ENCODE data around the gene IL32.
"Not testable (repeated sequence)": the region's sequence is repeated elsewhere in the genome, so short reads cannot be mapped to it uniquely, and the experiment has no call there.

IL32 gene

GRCh38 chr16:3055734-3056115 lies 9.7 kb upstream of the IL32 start:
- not testable (repeated sequence) for DNase-seq (ENCODE audit: low spot score in 2 of 2); ATAC-seq; H3K9me3 Mint-ChIP-seq
- Mint-ChIP-seq H3K36me3 (peaks cover 73% of the 10 kb centered on the region), H3K4me1 (peaks cover 75% of the 10 kb centered on the region), H3K27ac (peak overlapping the region; percentile 90), H3K4me3 (peak overlapping the region; percentile 77)

- ATAC-seq (no peak), DNase-seq (ENCODE audit: low spot score in 2 of 2) (no peak)
- Mint-ChIP-seq H3K9me3 (no peaks in the 10 kb centered on the region), H3K4me3 (peak overlapping the region; percentile 77), H3K36me3 (peaks cover 69% of the 10 kb centered on the region), H3K27ac (peak overlapping the region; percentile 90), H3K4me1 (peaks cover 69% of the 10 kb centered on the region)
These were observed 8.9 kb upstream of the IL32 start for GRCh38 chr16:3056336-3057180.

- Mint-ChIP-seq H3K36me3 (peaks cover 60% of the 10 kb centered on the region), H3K9me3 (no peaks in the 10 kb centered on the region), H3K27ac (peak overlapping the region; percentile 90), H3K4me3 (peak overlapping the region; percentile 77), H3K4me1 (peaks cover 62% of the 10 kb centered on the region)
- DNase-seq (ENCODE audit: low spot score in 2 of 2) (no peak), ATAC-seq (no peak)
These were observed 8.0 kb upstream of the IL32 start for GRCh38 chr16:3057181-3058138.

DNA sequence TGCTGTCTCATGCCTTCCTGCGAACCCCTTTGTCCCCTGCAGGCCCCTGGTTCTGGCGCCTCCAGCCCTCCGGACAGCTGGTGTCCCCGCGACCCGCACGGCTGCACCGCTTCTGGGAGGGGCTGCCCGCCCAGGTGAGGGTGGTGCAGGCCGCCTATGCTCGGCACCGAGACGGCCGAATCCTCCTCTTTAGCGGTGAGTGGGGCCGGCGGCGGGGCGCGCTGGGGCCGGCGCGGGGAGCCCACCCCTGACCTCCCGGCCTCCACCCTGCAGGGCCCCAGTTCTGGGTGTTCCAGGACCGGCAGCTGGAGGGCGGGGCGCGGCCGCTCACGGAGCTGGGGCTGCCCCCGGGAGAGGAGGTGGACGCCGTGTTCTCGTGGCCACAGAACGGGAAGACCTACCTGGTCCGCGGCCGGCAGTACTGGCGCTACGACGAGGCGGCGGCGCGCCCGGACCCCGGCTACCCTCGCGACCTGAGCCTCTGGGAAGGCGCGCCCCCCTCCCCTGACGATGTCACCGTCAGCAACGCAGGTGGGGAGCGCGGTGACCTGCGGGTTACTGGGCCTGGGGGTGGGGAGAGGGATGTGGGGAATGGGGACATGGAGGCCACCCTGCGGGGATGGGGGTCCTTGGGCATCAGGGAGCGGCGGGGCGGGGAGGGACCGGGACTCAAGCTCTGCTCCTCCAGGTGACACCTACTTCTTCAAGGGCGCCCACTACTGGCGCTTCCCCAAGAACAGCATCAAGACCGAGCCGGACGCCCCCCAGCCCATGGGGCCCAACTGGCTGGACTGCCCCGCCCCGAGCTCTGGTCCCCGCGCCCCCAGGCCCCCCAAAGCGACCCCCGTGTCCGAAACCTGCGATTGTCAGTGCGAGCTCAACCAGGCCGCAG lies 7.1 kb upstream of the IL32 start:
- Mint-ChIP-seq H3K36me3 (peaks cover 57% of the 10 kb centered on the region), H3K4me3 (peak overlapping the region; percentile 77)
- DNase-seq (ENCODE audit: low spot score in 2 of 2) = no peak

DNA sequence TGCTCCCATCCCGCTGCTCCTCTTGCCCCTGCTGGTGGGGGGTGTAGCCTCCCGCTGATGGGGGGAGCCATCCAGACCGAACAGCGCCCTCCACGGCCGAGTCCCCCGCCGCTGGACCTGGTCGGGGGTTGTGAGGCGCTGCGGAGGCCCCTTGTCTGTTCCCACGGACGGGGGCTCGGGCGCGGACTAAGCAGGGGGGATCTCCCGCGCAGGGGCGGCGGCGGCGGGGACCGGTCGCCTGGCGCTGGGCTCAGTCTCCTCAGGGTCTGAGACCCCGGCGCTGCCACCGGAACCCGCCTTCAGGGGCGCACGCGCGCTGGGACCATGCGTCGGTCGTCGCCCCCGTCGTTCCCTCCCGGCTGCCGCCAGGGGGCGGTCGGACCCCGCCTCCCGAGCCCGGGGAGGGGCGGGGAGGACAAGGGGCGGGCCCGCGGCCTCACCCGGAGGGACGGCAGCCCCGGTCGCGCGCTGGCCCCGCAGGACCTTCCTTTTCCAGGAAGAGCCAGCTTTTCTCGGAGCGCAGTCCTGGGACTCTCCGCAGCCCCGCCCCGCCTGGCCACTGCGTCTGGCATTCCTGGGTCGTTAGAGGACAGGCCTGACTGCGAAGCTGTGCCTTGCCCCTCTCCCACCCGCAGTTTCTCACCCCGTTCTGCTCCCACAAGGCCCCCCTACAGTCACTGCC lies 6.3 kb upstream of the IL32 start:
- peaks cover 54% of the 10 kb centered on the region for H3K36me3 Mint-ChIP-seq
- peaks cover 66% of the 10 kb centered on the region for H3K4me1 Mint-ChIP-seq

More for the DNA sequence above, 7.1 kb upstream of the IL32 start:
- peaks cover 66% of the 10 kb centered on the region for H3K4me1 Mint-ChIP-seq
- peak; percentile 63 for ATAC-seq
- H3K9me3 Mint-ChIP-seq = no peaks in the 10 kb centered on the region
- peak overlapping the region; percentile 90 for H3K27ac Mint-ChIP-seq

GRCh38 chr16:3059723-3060242 lies 5.7 kb upstream of the IL32 start:
- no peaks in the 10 kb centered on the region for H3K9me3 Mint-ChIP-seq
- H3K4me3 Mint-ChIP-seq = peak overlapping the region; percentile 77
- ATAC-seq (no peak), DNase-seq (ENCODE audit: low spot score in 2 of 2) (peak in 1 of 2 donors; percentile 61)
- peak overlapping the region; percentile 90 for H3K27ac Mint-ChIP-seq
- peaks cover 66% of the 10 kb centered on the region for H3K4me1 Mint-ChIP-seq
- peaks cover 54% of the 10 kb centered on the region for H3K36me3 Mint-ChIP-seq

More for the DNA sequence above, 6.3 kb upstream of the IL32 start:
- Mint-ChIP-seq H3K4me3 (peak overlapping the region; percentile 77), H3K27ac (peak overlapping the region; percentile 90), H3K9me3 (no peaks in the 10 kb centered on the region)
- DNase-seq (ENCODE audit: low spot score in 2 of 2) = peak; percentile 96 to 97
- ATAC-seq = peak; percentile 85

DNA sequence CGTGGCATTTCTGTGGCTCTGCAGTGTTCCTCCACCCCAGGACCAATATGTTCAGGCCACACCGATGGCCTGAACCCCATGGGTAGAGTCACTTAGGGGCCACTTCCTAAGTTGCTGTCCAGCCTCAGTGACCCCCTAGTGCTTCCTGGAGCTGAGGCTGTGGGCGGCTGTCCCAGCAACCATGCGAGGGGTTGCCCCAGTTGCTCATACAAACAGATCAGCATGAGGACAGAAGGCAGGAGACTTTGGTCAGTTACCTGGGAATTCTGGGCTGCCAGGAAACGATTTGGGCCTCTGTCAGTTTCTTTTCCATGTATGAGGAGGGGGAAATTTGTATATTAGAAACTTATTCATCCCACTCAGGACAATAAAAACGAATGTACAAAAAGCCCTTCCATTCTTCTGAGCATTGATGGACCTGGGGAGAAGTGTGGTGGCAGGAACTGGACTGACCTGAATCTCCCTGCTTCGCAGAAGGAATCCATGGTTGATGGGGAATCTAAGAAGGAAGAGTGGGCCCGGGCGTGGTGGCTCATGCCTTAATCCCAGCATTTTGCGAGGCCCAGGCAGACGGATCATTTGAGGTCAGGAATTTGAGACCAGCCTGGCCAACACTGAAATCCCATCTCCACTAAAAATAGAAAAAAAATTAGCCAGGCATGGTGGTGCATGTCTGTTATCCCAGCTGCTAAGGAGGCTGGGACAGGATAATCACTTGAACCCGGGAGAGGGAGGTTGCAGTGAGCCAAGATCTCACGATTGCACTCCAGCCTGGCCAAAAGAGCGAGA lies 4.9 kb upstream of the IL32 start:
- Mint-ChIP-seq H3K4me3 (peak overlapping the region; percentile 77), H3K9me3 (no peaks in the 10 kb centered on the region), H3K36me3 (peaks cover 54% of the 10 kb centered on the region), H3K4me1 (peaks cover 64% of the 10 kb centered on the region), H3K27ac (peak overlapping the region; percentile 90)
- ATAC-seq (no peak), DNase-seq (ENCODE audit: low spot score in 2 of 2) (no peak)

- Mint-ChIP-seq H3K4me3 (no peak overlapping the region), H3K9me3 (no peaks in the 10 kb centered on the region), H3K4me1 (peaks cover 48% of the 10 kb centered on the region), H3K36me3 (peaks cover 54% of the 10 kb centered on the region), H3K27ac (peak overlapping the region; percentile 100)
- ATAC-seq (no peak), DNase-seq (ENCODE audit: low spot score in 2 of 2) (no peak)
These were observed 2.9 kb upstream of the IL32 start for GRCh38 chr16:3062553-3062952.

GRCh38 chr16:3063625-3064386 lies 1.6 kb upstream of the IL32 start:
- H3K27ac Mint-ChIP-seq = peak overlapping the region; percentile 100
- peaks cover 53% of the 10 kb centered on the region for H3K4me1 Mint-ChIP-seq
- no peak for DNase-seq (ENCODE audit: low spot score in 2 of 2)
- no peak for ATAC-seq
- H3K4me3 Mint-ChIP-seq = peak overlapping the region; percentile 100
- H3K36me3 Mint-ChIP-seq = peaks cover 60% of the 10 kb centered on the region
- no peaks in the 10 kb centered on the region for H3K9me3 Mint-ChIP-seq

- Mint-ChIP-seq H3K9me3 (no peaks in the 10 kb centered on the region), H3K27ac (peak overlapping the region; percentile 100), H3K4me1 (peaks cover 54% of the 10 kb centered on the region), H3K4me3 (peak overlapping the region; percentile 100), H3K36me3 (peaks cover 72% of the 10 kb centered on the region)
- DNase-seq (ENCODE audit: low spot score in 2 of 2) (peak in 1 of 2 donors; percentile 55), ATAC-seq (peak; percentile 27)
These were observed 451 bp downstream of the IL32 start for GRCh38 chr16:3065742-3066439.

DNA sequence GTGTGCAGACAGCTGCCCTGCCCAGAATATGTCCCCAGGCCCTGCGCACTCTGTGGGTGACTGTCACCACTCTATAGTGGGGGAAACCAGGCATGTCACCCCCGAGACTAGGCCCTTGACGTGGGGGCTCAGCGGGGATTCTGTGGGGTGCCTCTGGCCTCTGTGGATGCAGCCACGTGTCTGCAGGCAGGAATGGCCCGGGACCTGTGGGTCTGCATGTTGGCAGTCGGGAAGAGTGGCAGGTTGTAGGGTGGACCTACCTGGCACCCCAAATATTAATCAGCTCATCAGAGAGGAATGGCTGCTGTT lies 954 bp downstream of the IL32 start:
- H3K4me3 Mint-ChIP-seq = peak overlapping the region; percentile 100
- peaks cover 77% of the 10 kb centered on the region for H3K36me3 Mint-ChIP-seq
- no peaks in the 10 kb centered on the region for H3K9me3 Mint-ChIP-seq
- peaks cover 59% of the 10 kb centered on the region for H3K4me1 Mint-ChIP-seq
- ATAC-seq = no peak
- H3K27ac Mint-ChIP-seq = peak overlapping the region; percentile 100
- no peak for DNase-seq (ENCODE audit: low spot score in 2 of 2)

GRCh38 chr16:3068487-3068886 lies 3.0 kb downstream of the IL32 start:
- no peak for ATAC-seq
- peaks cover 66% of the 10 kb centered on the region for H3K4me1 Mint-ChIP-seq
- no peaks in the 10 kb centered on the region for H3K9me3 Mint-ChIP-seq
- peak overlapping the region; percentile 100 for H3K4me3 Mint-ChIP-seq
- peaks cover 96% of the 10 kb centered on the region for H3K36me3 Mint-ChIP-seq
- H3K27ac Mint-ChIP-seq = peak overlapping the region; percentile 100
- DNase-seq (ENCODE audit: low spot score in 2 of 2) = no peak

Data from stimulated activated effector memory CD8-positive, alpha-beta T cell treated with anti-CD3 and anti-CD28 coated beads, Interleukin-12 subunit alpha, Interleukin-12 subunit beta, amount 100 ng/mL, for 72 hours (primary cell).